HEK293 (cell line): ENCODE results near the gene CCDC7.
"Not testable (repeated sequence)": the region's sequence is repeated elsewhere in the genome, so short reads cannot be mapped to it uniquely, and the experiment has no call there.

Source experiments
- CTCF ChIA-PET: fragments of 350-600 bp; formaldehyde crosslinking; extraction: SDS; loops from one replicate; lab custom pipeline; 2021; ENCODE audit warnings: antibody characterized with exemption; lab: Yijun Ruan, JAX
- POLR2A ChIA-PET: fragments of 300-600 bp; formaldehyde crosslinking; extraction: SDS; loops from one replicate; lab custom pipeline; 2020; ENCODE audit warnings: antibody characterized with exemption, inconsistent platforms; lab: Yijun Ruan, JAX
- H3K27ac ChIP-seq: fragments of 200-500 bp; sonication (Bioruptor generic); 2 replicates; pipeline ENCODE4 v1.5.1; 2014; ENCODE audit warnings: low read depth, low read length, control low read depth, inconsistent platforms; ENCODE audit errors: extremely low read depth
- H3K36me3 ChIP-seq, 2 experiments: fragments of 200-500 bp in 1 of 2; sonication (Bioruptor generic) in 1 of 2; 1 replicate in 1 of 2; 2 replicates in 1 of 2; pipeline ENCODE4 v1.5.1; 2014 to 2017; ENCODE audit warnings: inconsistent platforms in 2 of 2, low read length in 2 of 2; ENCODE audit not compliant: control insufficient read depth in 2 of 2, insufficient read depth in 1 of 2
- H3K4me1 ChIP-seq: fragments of 200-500 bp; sonication (Bioruptor generic); 2 replicates; pipeline ENCODE4 v1.5.1; 2014; ENCODE audit warnings: mild to moderate bottlenecking, low read length, inconsistent platforms; ENCODE audit not compliant: control insufficient read depth, insufficient read depth
- H3K4me3 ChIP-seq: 2 replicates; pipeline ENCODE4 v1.5.1; 2011; ENCODE audit warnings: low read depth, mild to moderate bottlenecking, control low read depth, low read length, moderate library complexity
- H3K9me3 ChIP-seq: fragments of 200-500 bp; sonication (Bioruptor generic); 2 replicates; pipeline ENCODE4 v1.5.1; 2014; ENCODE audit warnings: low read depth, low read length, inconsistent platforms; ENCODE audit not compliant: control insufficient read depth, insufficient read depth
- BCL11B ChIP-seq: fragments of 450-650 bp; formaldehyde crosslinking; IDR thresholded peaks from 2 replicates; pipeline ENCODE4 v1.5.1; 2016; ENCODE audit warnings: low read depth, missing biosample characterization, missing genetic modification characterization
- SALL2 ChIP-seq: fragments of 450-650 bp; formaldehyde crosslinking; IDR thresholded peaks from 2 replicates; pipeline ENCODE4 v1.5.0; 2017; ENCODE audit warnings: missing biosample characterization, mild to moderate bottlenecking, missing genetic modification characterization, borderline replicate concordance
- TCF7L2 ChIP-seq: IDR thresholded peaks from 2 replicates; pipeline ENCODE4 v1.6.1; 2011; ENCODE audit warnings: low read depth, mild to moderate bottlenecking, inconsistent platforms, low read length, moderate library complexity, borderline replicate concordance
- YY2 ChIP-seq: fragments of 450-650 bp; formaldehyde crosslinking; IDR thresholded peaks from 2 replicates; pipeline ENCODE4 v1.5.1; 2016; ENCODE audit warnings: missing biosample characterization, missing genetic modification characterization
- ZNF112 ChIP-seq: fragments of 450-650 bp; formaldehyde crosslinking; IDR thresholded peaks from 2 replicates; pipeline ENCODE4 v1.5.0; 2017; ENCODE audit warnings: missing biosample characterization, missing genetic modification characterization
- ZNF2 ChIP-seq: fragments of 450-650 bp; formaldehyde crosslinking; IDR thresholded peaks from 2 replicates; pipeline ENCODE4 v1.5.1; 2016; ENCODE audit warnings: missing biosample characterization, missing genetic modification characterization
- ZNF341 ChIP-seq: fragments of 450-650 bp; formaldehyde crosslinking; IDR thresholded peaks from 2 replicates; pipeline ENCODE4; 2016; ENCODE audit warnings: low read depth, missing biosample characterization, missing genetic modification characterization
- ZNF433 ChIP-seq: fragments of 450-650 bp; formaldehyde crosslinking; IDR thresholded peaks from 2 replicates; pipeline ENCODE4 v1.5.1; 2016; ENCODE audit warnings: missing biosample characterization, missing genetic modification characterization, low read depth
- ZNF501 ChIP-seq: fragments of 450-650 bp; formaldehyde crosslinking; IDR thresholded peaks from 2 replicates; pipeline ENCODE4 v1.5.1; 2016; ENCODE audit warnings: missing biosample characterization, missing genetic modification characterization
- ZNF510 ChIP-seq: fragments of 450-650 bp; formaldehyde crosslinking; IDR thresholded peaks from 2 replicates; pipeline ENCODE4 v1.5.1; 2018; ENCODE audit warnings: mild to moderate bottlenecking, missing genetic modification characterization, missing biosample characterization; ENCODE audit not compliant: insufficient replicate concordance
- ZNF529 ChIP-seq: fragments of 450-650 bp; formaldehyde crosslinking; IDR thresholded peaks from 2 replicates; pipeline ENCODE4 v1.5.1; 2017; ENCODE audit warnings: missing genetic modification characterization, missing biosample characterization; ENCODE audit not compliant: insufficient replicate concordance
- ZNF549 ChIP-seq: fragments of 450-650 bp; IDR thresholded peaks from 2 replicates; pipeline ENCODE4 v1.5.1; 2018; ENCODE audit warnings: missing biosample characterization, missing genetic modification characterization, mild to moderate bottlenecking, inconsistent platforms, moderate library complexity
- ZNF658 ChIP-seq: fragments of 450-650 bp; formaldehyde crosslinking; IDR thresholded peaks from 2 replicates; pipeline ENCODE4; 2016; ENCODE audit warnings: missing biosample characterization, missing genetic modification characterization
- TF ChIP-seq, protein P1 (sequence below): fragments of 450-650 bp; formaldehyde crosslinking; IDR thresholded peaks from 2 replicates; pipeline ENCODE4 v1.5.1; 2016; ENCODE audit warnings: missing biosample characterization, missing genetic modification characterization
- TF ChIP-seq, protein P2 (sequence below): fragments of 450-650 bp; formaldehyde crosslinking; IDR thresholded peaks from 2 replicates; pipeline ENCODE4 v1.5.1; 2017; ENCODE audit warnings: missing biosample characterization, missing genetic modification characterization
- TF ChIP-seq, protein P3 (sequence below): fragments of 450-650 bp; formaldehyde crosslinking; IDR thresholded peaks from 2 replicates; pipeline ENCODE4 v1.5.1; 2016; ENCODE audit warnings: missing biosample characterization, missing genetic modification characterization
- TF ChIP-seq, protein P4 (sequence below): fragments of 450-650 bp; formaldehyde crosslinking; IDR thresholded peaks from 2 replicates; pipeline ENCODE4 v1.5.1; 2016; ENCODE audit warnings: missing biosample characterization, missing genetic modification characterization

CCDC7 gene

DNA sequence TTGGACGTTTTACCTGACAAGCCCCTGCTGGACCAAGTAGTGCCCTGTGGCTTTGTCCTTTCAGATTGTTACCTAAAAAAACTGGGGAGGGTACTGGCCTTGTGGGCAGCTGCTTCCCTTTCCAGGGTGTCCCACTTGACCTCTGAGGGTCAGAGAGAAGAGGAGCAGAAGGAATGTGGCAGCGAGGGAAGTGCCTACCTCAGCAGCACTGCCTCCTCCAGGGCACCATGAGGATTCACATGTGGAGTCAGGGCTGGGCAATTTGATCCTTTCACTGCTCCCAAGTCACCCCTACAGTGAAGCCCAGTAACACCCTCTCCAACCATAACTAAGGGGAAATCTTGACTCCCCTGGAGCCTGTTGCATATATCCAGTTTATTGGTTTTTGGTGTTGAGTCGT lies 447.5 kb downstream of the CCDC7 start:
- no peaks in the 10 kb centered on the region for H3K9me3 ChIP-seq
- peaks cover 0 to 27% of the 10 kb centered on the region in 2 experiments; a peak in 2 of 3 replicates for H3K36me3 ChIP-seq
- H3K27ac ChIP-seq: no peak overlapping the region
- TF ChIP-seq, protein P1, sequence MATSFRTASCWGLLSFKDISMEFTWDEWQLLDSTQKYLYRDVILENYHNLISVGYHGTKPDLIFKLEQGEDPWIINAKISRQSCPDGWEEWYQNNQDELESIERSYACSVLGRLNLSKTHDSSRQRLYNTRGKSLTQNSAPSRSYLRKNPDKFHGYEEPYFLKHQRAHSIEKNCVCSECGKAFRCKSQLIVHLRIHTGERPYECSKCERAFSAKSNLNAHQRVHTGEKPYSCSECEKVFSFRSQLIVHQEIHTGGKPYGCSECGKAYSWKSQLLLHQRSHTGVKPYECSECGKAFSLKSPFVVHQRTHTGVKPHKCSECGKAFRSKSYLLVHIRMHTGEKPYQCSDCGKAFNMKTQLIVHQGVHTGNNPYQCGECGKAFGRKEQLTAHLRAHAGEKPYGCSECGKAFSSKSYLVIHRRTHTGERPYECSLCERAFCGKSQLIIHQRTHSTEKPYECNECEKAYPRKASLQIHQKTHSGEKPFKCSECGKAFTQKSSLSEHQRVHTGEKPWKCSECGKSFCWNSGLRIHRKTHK (tag by site-specific recombination): no peak
- TF ChIP-seq SALL2 (tag by site-specific recombination) (no peak), YY2 (tag by site-specific recombination) (no peak), ZNF2 (tag by site-specific recombination) (no peak), ZNF510 (tag by site-specific recombination) (no peak), BCL11B (no peak), ZNF501 (tag by site-specific recombination) (no peak)
- CTCF ChIA-PET: no interaction called here
- POLR2A ChIA-PET: no interaction called here
- H3K4me1 ChIP-seq: no peaks in the 10 kb centered on the region
- no peak overlapping the region for H3K4me3 ChIP-seq

DNA sequence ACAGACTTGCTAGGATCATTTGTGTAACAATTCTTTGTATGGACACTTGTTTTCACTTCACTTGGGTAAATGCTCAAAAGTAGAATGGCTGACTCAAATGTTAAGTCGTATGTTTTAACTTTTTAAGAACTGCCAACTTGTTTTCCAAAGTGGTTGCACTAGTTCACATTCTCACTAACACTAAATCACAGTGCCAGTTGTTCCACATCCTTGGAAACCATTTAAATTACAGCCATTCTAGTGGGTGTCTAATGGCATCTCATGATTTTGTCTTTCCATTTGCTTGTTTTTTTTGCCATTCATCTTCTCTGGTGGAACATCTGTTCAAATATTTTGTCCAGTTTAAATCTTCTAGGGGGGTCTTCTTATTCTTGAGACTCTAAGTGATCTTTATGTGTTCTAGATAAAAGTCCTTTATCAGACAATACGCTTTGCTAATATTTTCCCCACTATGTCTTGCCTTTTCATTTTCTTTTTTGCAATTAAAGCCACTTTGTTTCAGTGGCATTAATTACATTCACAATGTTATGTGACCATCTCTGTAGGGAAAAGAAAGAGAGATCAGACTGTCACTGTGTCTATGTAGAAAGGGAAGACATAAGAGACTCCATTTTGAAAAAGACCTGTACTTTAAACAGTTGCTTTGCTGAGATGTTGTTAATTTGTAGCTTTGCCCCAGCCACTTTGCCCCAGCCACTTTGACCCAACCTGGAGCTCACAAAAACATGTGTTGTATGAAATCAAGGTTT lies 448.1 kb downstream of the CCDC7 start:
- Histone ChIP-seq H3K9me3 (no peaks in the 10 kb centered on the region), H3K27ac (no peak overlapping the region), H3K4me3 (no peak overlapping the region), H3K4me1 (no peaks in the 10 kb centered on the region), H3K36me3 (peaks cover 4 to 30% of the 10 kb centered on the region in 2 experiments; a peak in 2 of 3 replicates)
- CTCF ChIA-PET: no interaction called here
- TF ChIP-seq ZNF433: no peak
- POLR2A ChIA-PET: no interaction called here

DNA sequence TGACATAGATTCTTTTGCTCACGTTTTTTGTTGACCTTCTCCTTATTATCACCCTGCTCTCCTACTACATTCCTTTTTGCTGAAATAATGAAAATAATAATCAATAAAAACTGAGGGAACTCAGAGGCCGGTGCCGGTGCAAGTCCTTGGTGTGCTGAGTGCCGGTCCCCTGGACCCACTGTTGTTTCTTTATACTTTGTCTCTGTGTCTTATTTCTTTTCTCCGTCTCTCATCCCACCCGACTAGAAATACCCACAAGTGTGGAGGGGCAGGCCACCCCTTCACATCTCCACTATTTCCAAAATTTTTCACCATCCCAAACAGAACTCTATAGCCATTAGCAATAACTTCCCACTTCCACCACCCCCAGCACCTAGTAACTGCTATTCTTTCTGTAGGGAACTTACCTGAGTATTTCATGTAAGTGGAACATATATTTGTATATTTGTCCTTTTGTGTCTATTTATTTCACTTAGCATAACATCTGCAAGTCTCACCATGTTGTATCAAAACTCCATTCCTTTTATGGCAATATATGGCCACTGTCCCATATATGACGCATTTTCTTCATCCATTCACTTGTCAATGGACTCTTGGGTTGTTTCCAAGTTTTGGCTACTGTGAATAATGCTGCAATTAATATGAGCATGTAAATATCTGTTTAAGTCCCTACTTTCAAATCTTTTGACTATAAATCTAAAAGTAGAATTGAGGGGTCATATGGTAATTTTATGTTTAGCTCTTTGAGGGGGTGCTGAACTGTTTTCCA lies 449.4 kb downstream of the CCDC7 start:
- CTCF ChIA-PET: not testable (repeated sequence)

DNA sequence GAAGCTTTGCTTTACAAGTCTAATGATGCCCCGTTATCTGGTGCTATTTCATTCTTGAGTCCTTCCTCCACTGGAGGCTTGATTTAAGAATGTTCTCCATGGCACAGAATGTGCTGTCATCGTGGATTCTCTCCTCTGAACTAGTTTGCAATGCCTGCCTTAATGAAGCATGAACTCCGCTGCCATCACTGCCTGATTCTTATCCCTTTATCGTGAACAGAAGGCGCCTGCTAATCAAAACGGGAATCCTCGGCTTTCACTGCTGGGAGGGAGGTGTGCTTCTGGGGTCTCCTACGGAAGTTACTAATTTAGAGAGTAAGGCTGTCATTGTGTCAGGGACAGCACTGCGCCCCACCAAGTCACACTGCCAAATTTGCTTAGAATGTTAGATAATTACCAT lies 455.9 kb downstream of the CCDC7 start:
- no peaks in the 10 kb centered on the region for H3K9me3 ChIP-seq
- POLR2A ChIA-PET: no interaction called here
- CTCF ChIA-PET: interaction anchor here (0.7 kb wide), 1 partner anchor 12 kb away, joined by 3 read pairs; no protein-coding TSS in a partner anchor
- no peak overlapping the region for H3K27ac ChIP-seq
- H3K4me3 ChIP-seq: no peak overlapping the region
- peaks cover 22 to 47% of the 10 kb centered on the region in 2 experiments for H3K36me3 ChIP-seq
- no peaks in the 10 kb centered on the region for H3K4me1 ChIP-seq
- TF ChIP-seq, protein P2, sequence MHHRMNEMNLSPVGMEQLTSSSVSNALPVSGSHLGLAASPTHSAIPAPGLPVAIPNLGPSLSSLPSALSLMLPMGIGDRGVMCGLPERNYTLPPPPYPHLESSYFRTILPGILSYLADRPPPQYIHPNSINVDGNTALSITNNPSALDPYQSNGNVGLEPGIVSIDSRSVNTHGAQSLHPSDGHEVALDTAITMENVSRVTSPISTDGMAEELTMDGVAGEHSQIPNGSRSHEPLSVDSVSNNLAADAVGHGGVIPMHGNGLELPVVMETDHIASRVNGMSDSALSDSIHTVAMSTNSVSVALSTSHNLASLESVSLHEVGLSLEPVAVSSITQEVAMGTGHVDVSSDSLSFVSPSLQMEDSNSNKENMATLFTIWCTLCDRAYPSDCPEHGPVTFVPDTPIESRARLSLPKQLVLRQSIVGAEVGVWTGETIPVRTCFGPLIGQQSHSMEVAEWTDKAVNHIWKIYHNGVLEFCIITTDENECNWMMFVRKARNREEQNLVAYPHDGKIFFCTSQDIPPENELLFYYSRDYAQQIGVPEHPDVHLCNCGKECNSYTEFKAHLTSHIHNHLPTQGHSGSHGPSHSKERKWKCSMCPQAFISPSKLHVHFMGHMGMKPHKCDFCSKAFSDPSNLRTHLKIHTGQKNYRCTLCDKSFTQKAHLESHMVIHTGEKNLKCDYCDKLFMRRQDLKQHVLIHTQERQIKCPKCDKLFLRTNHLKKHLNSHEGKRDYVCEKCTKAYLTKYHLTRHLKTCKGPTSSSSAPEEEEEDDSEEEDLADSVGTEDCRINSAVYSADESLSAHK (tag by site-specific recombination): no peak
- TF ChIP-seq ZNF529 (tag by site-specific recombination) (no peak), ZNF341 (tag by site-specific recombination) (no peak), TCF7L2 (no peak), ZNF549 (no peak), ZNF658 (tag by site-specific recombination) (no peak), ZNF112 (tag by site-specific recombination) (no peak)
- TF ChIP-seq, protein P3, sequence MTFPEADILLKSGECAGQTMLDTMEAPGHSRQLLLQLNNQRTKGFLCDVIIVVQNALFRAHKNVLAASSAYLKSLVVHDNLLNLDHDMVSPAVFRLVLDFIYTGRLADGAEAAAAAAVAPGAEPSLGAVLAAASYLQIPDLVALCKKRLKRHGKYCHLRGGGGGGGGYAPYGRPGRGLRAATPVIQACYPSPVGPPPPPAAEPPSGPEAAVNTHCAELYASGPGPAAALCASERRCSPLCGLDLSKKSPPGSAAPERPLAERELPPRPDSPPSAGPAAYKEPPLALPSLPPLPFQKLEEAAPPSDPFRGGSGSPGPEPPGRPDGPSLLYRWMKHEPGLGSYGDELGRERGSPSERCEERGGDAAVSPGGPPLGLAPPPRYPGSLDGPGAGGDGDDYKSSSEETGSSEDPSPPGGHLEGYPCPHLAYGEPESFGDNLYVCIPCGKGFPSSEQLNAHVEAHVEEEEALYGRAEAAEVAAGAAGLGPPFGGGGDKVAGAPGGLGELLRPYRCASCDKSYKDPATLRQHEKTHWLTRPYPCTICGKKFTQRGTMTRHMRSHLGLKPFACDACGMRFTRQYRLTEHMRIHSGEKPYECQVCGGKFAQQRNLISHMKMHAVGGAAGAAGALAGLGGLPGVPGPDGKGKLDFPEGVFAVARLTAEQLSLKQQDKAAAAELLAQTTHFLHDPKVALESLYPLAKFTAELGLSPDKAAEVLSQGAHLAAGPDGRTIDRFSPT (tag by site-specific recombination): no peak
- TF ChIP-seq, protein P4, sequence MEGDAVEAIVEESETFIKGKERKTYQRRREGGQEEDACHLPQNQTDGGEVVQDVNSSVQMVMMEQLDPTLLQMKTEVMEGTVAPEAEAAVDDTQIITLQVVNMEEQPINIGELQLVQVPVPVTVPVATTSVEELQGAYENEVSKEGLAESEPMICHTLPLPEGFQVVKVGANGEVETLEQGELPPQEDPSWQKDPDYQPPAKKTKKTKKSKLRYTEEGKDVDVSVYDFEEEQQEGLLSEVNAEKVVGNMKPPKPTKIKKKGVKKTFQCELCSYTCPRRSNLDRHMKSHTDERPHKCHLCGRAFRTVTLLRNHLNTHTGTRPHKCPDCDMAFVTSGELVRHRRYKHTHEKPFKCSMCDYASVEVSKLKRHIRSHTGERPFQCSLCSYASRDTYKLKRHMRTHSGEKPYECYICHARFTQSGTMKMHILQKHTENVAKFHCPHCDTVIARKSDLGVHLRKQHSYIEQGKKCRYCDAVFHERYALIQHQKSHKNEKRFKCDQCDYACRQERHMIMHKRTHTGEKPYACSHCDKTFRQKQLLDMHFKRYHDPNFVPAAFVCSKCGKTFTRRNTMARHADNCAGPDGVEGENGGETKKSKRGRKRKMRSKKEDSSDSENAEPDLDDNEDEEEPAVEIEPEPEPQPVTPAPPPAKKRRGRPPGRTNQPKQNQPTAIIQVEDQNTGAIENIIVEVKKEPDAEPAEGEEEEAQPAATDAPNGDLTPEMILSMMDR (tag by site-specific recombination): no peak

More for the DNA sequence above, 449.4 kb downstream of the CCDC7 start:
- H3K9me3 ChIP-seq, H3K4me1 ChIP-seq, H3K4me3 ChIP-seq, POLR2A ChIA-PET, H3K27ac ChIP-seq: not testable (repeated sequence)
- H3K36me3 ChIP-seq: peaks cover 4 to 32% of the 10 kb centered on the region in 2 experiments; a peak in 2 of 3 replicates
